Astrocyte of the cerebellum (primary cell): Measurements from ENCODE around the gene BAZ2B.

Experiments used
- DNase-seq: peaks from one replicate; pipeline ENCODE4 v3.0.0-alpha.2; 2011; ENCODE audit warnings: low read depth
- H3K4me3 ChIP-seq: 2 replicates; pipeline ENCODE4 v1.5.1; 2011; ENCODE audit warnings: mild to moderate bottlenecking, low read depth, low read length, moderate library complexity
- CTCF ChIP-seq: IDR thresholded peaks from 2 replicates; pipeline ENCODE4 v1.5.1; 2012; ENCODE audit warnings: low read length, low read depth, moderate library complexity, mild to moderate bottlenecking; ENCODE audit errors: missing control alignments
- in situ Hi-C: cut with HindIII; loops from 2 replicates; pipeline ENCODE4 v1.10.0; 2017; ENCODE audit warnings: low sequenced_read_pairs

The BAZ2B gene

GRCh38 chr2:159446201-159446600 is 170.1 kb downstream of the BAZ2B start:
- in situ Hi-C loops = no loop called here
- no peak overlapping the region for H3K4me3 ChIP-seq
- no peak for TF ChIP-seq CTCF
- DNase-seq = no peak

- no peak for DNase-seq
- no peak overlapping the region for H3K4me3 ChIP-seq
- no peak for TF ChIP-seq CTCF
- in situ Hi-C loops = no loop called here
Measured at GRCh38 chr2:159445307-159445706, 171.0 kb downstream of the BAZ2B start.

GRCh38 chr2:159444754-159445153 is 171.6 kb downstream of the BAZ2B start:
- no peak for DNase-seq
- in situ Hi-C loops = no loop called here
- H3K4me3 ChIP-seq = no peak overlapping the region
- TF ChIP-seq CTCF = no peak

GRCh38 chr2:159442159-159442852 is 174.0 kb downstream of the BAZ2B start:
- in situ Hi-C loops = no loop called here
- H3K4me3 ChIP-seq = no peak overlapping the region
- no peak for DNase-seq
- TF ChIP-seq CTCF = no peak

GRCh38 chr2:159441182-159441581 is 175.2 kb downstream of the BAZ2B start:
- DNase-seq = no peak
- no peak for TF ChIP-seq CTCF
- in situ Hi-C loops = no loop called here
- H3K4me3 ChIP-seq = no peak overlapping the region

- no peak overlapping the region for H3K4me3 ChIP-seq
- DNase-seq = no peak
- in situ Hi-C loops = no loop called here
- no peak for TF ChIP-seq CTCF
Measured at GRCh38 chr2:159439421-159439820, 176.9 kb downstream of the BAZ2B start.
